HG03571 (cell line): ENCODE data around the gene CSNK1G2.
A peak's percentile ranks its signal among the peaks of the same experiment; 100 is the strongest.

ENCODE experiments used
- ATAC-seq: cut with Tn5 transposase; IDR thresholded peaks from one replicate; pipeline ENCODE4 v1.9.1; 2021; ENCODE audit not compliant: unreplicated experiment

The CSNK1G2 gene

GRCh38 chr19:1941146-1942077, at the start of gene CSNK1G2:
TSS of gene CSNK1G2 (plus strand) at chr19:1941172. CDS start at chr19:1969773, 28,601 bp downstream.
- ATAC-seq: no peak

GRCh38 chr19:1893791-1894190, 47.2 kb upstream of the CSNK1G2 start:
- no peak for ATAC-seq

DNA sequence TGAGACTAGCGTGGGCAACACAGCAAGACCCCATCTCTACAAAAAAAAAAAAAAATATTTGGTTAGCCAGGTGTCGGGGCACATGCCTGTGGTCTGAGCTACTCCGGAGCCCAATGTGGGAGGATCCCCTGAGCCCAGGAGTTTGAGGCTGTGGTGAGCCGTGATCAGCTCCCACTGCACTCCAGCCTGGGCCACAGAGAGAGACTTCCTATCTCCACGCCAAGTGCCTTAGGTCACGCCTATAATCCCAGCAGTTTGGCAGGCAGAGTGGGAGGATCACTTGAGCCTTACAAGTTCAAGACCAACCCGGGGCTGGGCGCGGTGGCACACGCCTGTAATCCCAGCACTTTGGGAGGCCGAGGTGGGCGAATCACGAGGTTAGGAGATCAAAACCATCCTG, 44.5 kb upstream of the CSNK1G2 start:
- ATAC-seq: no peak

DNA sequence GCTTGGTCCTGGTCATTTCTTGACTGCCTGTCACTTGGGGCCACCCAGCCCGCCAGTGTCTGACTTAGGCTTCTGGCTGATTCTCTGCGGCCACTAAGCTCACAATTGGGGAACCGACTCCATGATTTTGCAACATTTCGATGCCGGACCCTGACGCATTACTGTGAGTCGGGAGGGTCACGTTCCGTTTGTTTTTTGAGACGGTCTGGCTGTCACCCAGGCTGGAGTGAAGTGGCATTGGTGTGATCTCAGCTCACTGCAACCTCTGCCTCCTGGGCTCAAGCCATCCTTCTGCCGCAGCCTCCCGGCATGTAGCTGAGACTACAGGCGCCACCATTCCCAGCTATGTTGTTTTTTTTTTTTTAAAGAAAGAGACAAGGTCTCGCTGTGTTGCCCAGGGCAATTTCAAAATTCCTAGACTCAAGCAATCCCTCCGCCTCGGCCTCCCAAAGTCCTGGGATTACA, 39.0 kb upstream of the CSNK1G2 start:
- no peak for ATAC-seq

DNA sequence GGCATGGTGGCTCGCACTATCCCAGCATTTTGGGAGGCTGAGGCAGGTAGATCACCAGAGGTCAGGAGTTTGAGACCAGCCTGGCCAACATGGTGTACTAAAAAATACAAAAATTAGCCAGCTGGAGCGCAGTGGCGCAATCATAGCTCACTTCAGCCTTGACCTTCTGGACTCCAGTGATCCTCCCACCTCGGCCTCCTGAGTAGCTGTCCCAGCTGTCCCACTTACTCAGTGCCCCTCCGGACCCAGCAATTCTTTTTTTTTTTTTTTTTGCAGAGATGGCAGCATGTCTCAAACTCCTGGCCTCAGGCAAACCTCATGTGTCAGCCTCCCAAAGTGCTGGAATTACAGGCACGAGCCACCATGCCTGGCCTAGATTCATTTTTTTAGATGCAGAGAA, 38.0 kb upstream of the CSNK1G2 start:
- ATAC-seq: no peak

- no peak for ATAC-seq
Measured at GRCh38 chr19:1904860-1905109, 36.2 kb upstream of the CSNK1G2 start.

DNA sequence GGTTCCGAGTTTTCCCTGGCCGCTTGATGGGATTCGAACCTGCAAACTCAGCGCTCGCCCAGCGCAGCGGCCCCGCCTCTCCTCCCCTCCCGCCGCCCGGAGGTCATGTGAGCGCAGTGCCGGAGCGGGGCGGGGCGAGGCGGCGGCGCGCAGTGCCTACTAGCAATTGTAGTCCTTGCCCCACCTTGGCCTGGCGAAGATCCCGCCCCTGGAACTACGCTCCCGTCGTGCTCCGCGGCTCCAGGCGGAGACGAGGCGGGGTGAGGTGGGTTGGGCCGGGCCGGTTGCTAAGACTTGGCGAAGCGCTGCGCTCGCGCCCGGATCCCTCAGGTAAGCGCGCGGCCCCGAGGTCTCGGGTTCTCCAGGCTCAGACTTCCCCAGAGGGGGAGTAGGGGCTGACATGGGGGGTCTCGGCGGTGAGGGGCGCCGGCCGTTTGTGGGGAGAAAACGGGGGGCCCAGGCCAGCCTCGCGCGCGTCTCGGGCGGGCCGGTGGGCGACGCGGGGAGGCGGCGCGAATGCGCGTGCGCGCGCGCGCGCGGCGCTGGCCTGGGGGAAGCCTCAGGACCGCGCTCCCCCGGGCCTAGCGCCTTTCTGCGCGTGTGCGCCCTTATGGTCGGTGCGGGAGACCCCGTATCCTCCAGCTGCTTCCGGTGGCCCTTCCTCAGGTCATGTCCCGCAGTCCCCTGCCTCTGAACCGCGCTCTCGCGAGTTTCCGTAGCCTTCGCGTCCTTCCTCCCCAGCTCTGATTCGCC, 35.7 kb upstream of the CSNK1G2 start, which contains the start of the genes ADAT3 and SCAMP4:
ADAT3 (plus strand) TSS at position 290 of the 753 bp plus-strand sequence. CDS start 6,649 bp downstream, outside the sequence.
SCAMP4 (plus strand) TSS at position 290 of the 753 bp plus-strand sequence. CDS start 9,621 bp downstream, outside the sequence.
- peak; percentile 72 for ATAC-seq

GRCh38 chr19:1905863-1906375, 35.1 kb upstream of the CSNK1G2 start:
- ATAC-seq: no peak

- no peak for ATAC-seq
Measured at GRCh38 chr19:1906985-1907562, 33.9 kb upstream of the CSNK1G2 start.

GRCh38 chr19:1907563-1908363, 33.2 kb upstream of the CSNK1G2 start:
- no peak for ATAC-seq

- ATAC-seq: no peak
Measured at GRCh38 chr19:1908364-1908678, 32.7 kb upstream of the CSNK1G2 start.

GRCh38 chr19:1909761-1910080, 31.3 kb upstream of the CSNK1G2 start:
- no peak for ATAC-seq

DNA sequence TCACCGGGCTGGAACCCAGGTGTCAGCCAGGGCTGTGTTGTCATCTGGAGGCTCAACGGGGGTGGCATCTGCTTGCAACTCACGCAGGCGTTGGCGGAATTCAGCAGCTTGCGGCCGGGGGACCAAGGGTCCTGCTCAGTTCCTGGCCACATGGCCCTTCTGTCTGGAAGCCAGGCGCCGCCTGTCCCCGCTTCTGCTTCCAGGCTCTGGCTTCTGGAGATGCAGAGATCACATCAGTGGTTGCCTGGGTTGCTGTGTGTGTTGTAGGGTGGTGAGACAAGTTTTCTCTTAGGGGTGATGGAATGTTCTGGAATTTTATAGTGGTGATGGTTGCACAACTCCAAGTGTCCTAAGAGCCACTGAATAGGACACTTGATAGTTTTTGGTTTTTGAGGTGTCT, 30.8 kb upstream of the CSNK1G2 start:
- ATAC-seq: no peak

DNA sequence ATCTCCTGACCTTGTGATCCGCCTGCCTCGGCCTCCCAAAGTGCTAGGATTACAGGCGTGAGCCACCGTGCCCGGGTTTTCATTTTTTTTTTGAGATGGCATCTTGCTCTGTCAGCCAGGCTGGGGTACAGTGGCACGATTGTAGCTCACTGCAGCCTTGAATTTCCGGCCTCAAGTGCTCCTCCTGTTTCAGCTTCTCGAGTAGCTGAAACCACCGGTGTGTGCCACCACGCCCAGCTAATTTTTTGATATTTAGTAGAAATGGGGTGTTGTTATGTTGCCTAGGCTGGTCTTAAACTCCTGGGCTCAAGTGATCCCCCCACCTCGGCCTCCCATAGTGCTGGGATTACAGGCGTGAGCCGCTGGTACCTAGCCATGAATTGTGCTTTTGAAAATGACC, 29.9 kb upstream of the CSNK1G2 start:
- ATAC-seq: no peak

GRCh38 chr19:1911995-1912394, 29.0 kb upstream of the CSNK1G2 start:
- ATAC-seq: no peak

- no peak for ATAC-seq
Measured at GRCh38 chr19:1912760-1913505, 28.0 kb upstream of the CSNK1G2 start.

DNA sequence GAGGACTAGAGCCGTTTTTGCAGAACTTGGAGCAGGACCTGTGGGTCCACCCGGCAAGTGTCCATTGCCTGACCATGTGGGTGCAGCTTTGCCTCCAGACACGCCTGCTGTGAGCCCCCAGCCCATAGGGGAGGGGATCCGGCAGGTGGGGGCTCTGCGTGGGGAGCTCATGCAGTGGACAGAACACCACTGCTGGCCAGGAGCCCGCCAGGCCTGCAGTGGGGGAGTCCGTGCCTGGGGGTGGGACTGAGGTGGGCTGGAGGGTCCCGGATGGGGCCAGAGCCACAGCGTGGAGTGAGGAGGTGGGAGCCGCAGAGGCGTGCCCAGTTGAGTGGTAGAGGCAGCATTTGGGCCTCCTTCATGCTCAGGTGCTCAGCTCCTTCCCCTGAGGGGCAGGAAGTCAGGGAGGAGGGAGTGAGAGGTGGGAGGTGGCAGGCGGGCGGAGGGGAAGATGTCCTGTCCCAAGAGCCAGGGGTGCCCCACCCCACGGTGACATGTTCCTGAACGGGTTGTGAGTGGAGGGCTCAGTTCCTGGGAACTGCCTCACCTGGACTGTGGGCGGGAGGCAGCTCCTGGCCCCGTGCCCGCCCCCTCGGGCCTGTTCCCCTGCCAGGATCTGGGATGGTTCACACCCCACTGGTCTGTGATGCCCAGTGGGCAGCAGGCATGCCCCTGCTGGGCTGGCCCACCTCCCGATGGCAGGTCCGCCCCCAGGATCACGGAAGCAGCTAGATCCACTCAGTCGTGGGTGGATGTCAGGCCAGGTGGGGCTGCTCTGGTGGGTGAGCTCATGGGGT, 27.0 kb upstream of the CSNK1G2 start:
- ATAC-seq: no peak

GRCh38 chr19:1914826-1915341, 26.1 kb upstream of the CSNK1G2 start:
- no peak for ATAC-seq

GRCh38 chr19:1917146-1917545, 23.8 kb upstream of the CSNK1G2 start:
- no peak for ATAC-seq
